WTC11 (cell line): ENCODE measurements around the gene VTI1A.

Source experiments
- AFF4 ChIP-seq: sonication (generic); formaldehyde crosslinking; IDR thresholded peaks from 2 replicates; pipeline ENCODE4 v1.8.1; 2023; ENCODE audit warnings: mild to moderate bottlenecking, missing genetic modification reagents, borderline replicate concordance
- ATF6 ChIP-seq: sonication (generic); formaldehyde crosslinking; IDR thresholded peaks from 2 replicates; pipeline ENCODE4 v1.8.1; 2023; ENCODE audit warnings: mild to moderate bottlenecking, missing genetic modification reagents
- CREM ChIP-seq: sonication (generic); formaldehyde crosslinking; IDR thresholded peaks from 2 replicates; pipeline ENCODE4 v1.8.1; 2022; ENCODE audit warnings: mild to moderate bottlenecking, missing genetic modification reagents, moderate library complexity
- CTCF ChIP-seq: fragments of 200-600 bp; IDR thresholded peaks from 2 replicates; pipeline ENCODE4 v1.8.0; 2022; ENCODE audit warnings: antibody characterized with exemption
- ELF4 ChIP-seq: sonication (generic); formaldehyde crosslinking; IDR thresholded peaks from 2 replicates; pipeline ENCODE4 v1.8.1; 2022; ENCODE audit warnings: low read depth, mild to moderate bottlenecking, moderate library complexity, missing genetic modification reagents
- ETV6 ChIP-seq: sonication (generic); formaldehyde crosslinking; IDR thresholded peaks from 2 replicates; pipeline ENCODE4 v1.8.1; 2022; ENCODE audit warnings: mild to moderate bottlenecking, missing genetic modification reagents
- FOXP4 ChIP-seq: sonication (generic); formaldehyde crosslinking; IDR thresholded peaks from 2 replicates; pipeline ENCODE4 v1.8.0; 2022; ENCODE audit warnings: mild to moderate bottlenecking, missing genetic modification reagents
- JUN ChIP-seq: sonication (generic); formaldehyde crosslinking; IDR thresholded peaks from 2 replicates; pipeline ENCODE4 v1.8.0; 2023; ENCODE audit warnings: mild to moderate bottlenecking, missing genetic modification reagents
- RORB ChIP-seq: fragments of 250-450 bp; sonication (Bioruptor Pico); IDR thresholded peaks from 2 replicates; pipeline ENCODE4 v1.9.0; 2021; ENCODE audit warnings: mild to moderate bottlenecking
- SMAD3 ChIP-seq: sonication (generic); formaldehyde crosslinking; IDR thresholded peaks from 2 replicates; pipeline ENCODE4 v1.8.0; 2022; ENCODE audit warnings: missing genetic modification reagents, mild to moderate bottlenecking, borderline replicate concordance
- SP1 ChIP-seq: sonication (generic); formaldehyde crosslinking; conservative IDR thresholded peaks from 2 replicates; pipeline ENCODE4 v1.8.1; 2022; ENCODE audit warnings: missing genetic modification reagents

GRCh38 chr10:112759496-112759895, 312.5 kb downstream of the VTI1A start:
- TF ChIP-seq ETV6 (no peak), CTCF (no peak), JUN (CRISPR knock-in tag) (no peak), FOXP4 (CRISPR knock-in tag) (no peak), ELF4 (CRISPR knock-in tag) (no peak), SMAD3 (CRISPR knock-in tag) (no peak), CREM (CRISPR knock-in tag) (no peak), SP1 (CRISPR knock-in tag) (no peak), ATF6 (CRISPR knock-in tag) (no peak), AFF4 (CRISPR knock-in tag) (no peak), RORB (CRISPR knock-in tag) (no peak)
